ENCODE measurements around the gene VASP. TPM values are rescaled to one million over a fixed set of nuclear protein-coding genes. Genes with fewer than 3 reads are reported as not detected.

The VASP gene
- total and polyA plus RNA-seq, 11 donors = 31.2 to 106 (median 49.5) TPM

DNA sequence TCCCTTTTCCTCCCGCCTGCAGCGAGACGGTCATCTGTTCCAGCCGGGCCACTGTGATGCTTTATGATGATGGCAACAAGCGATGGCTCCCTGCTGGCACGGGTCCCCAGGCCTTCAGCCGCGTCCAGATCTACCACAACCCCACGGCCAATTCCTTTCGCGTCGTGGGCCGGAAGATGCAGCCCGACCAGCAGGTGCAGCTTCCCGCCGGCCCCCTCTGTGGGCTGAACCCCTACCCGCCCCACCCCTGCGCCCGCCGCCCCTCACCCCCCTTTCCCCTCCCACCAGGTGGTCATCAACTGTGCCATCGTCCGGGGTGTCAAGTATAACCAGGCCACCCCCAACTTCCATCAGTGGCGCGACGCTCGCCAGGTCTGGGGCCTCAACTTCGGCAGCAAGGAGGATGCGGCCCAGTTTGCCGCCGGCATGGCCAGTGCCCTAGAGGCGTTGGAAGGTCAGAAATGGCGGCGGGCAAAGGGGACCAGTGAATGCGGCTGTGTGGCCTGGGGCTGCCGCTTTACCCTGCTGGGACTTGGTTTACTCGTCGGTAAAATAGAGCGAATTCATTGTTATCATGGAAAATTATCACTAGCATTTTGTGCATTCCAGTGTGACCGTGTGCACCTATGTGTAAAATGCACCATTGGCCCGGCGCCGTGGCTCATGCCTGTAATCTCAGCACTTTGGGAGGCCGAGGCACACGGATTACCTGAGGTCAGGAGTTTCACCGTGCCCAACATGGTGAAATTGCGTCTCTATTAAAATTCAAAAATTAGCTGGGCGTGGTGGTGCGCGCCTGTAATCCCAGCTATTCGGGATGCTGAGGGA, 10.6 kb downstream of the VASP start:
- no peak overlapping the region for H3K27ac ChIP-seq
- WGBS, 4 donors = 83 to 87% (median 84%) methylated on average over 44 to 50 of the region's 50 CpGs
- no peak for ATAC-seq

DNA sequence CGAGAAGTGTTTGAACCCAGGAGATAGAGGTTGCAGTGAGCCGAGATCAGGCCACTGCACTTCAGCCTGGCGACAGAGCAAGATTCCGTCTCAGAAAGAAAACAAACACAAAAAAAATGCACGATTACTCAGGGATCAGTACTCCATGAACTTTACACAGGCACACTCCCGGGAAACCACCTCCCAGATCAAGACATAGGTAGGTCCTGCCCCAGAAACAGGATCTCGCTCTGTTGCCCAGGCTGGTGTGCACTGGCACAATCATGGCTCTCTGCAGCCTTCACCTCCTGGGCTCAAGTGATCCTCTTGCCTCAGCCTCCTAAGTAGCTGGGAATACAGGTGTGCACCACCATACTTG, 11.2 kb downstream of the VASP start:
- peaks cover 0 to 72% (median 53%) of the 10 kb centered on the region in 9 donors for H3K36me3 ChIP-seq

More for the DNA sequence above, 10.6 kb downstream of the VASP start:
- Histone ChIP-seq H3K9me3 (no peaks in the 10 kb centered on the region), H3K4me3 (no peak overlapping the region), H3K36me3 (peaks cover 0 to 66% (median 52%) of the 10 kb centered on the region in 9 donors), H3K27me3 (no peaks in the 10 kb centered on the region), H3K4me1 (peaks cover 9 to 59% (median 27%) of the 10 kb centered on the region in 12 donors)
- TF ChIP-seq POLR2A (IDR thresholded peaks at IDR 0.05) = no peak
- no peak for TF ChIP-seq CTCF (IDR thresholded peaks at IDR 0.05)
- peak in 2 of 5 donors; percentile 15 to 47 for DNase-seq
- intact Hi-C loops (cut with DNase I) = no loop called here

DNA sequence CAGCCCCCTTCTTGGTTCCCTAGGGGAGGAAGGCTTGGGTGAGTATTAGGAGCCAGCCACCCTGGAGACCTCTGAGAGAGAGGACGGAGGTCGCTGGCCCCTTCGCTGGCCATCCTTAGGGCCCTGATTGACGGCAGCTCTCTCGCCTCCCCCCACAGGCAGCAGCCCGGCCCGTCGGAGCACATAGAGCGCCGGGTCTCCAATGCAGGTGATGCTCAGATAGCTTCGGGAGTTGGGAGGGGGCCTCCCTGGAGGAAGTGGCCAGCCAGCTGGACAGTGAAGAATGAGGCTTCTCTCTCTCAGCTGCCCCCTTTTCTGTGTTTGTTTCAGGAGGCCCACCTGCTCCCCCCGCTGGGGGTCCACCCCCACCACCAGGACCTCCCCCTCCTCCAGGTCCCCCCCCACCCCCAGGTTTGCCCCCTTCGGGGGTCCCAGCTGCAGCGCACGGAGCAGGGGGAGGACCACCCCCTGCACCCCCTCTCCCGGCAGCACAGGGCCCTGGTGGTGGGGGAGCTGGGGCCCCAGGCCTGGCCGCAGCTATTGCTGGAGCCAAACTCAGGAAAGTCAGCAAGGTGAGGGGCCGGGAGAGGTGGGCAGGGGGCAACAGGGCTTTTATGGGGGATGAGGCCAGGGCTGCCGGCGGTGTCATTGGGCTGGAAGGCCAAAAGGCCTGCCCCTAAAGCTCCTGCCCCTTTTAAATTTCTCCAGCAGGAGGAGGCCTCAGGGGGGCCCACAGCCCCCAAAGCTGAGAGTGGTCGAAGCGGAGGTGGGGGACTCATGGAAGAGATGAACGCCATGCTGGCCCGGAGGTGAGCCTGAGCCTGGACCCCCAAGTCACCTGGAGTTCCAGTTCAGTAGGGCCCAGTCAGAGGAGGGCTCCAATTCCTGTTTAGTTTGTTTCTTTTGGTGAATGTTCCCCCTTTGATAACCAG, 15.0 kb downstream of the VASP start:
- no peak for TF ChIP-seq CTCF (IDR thresholded peaks at IDR 0.05)
- no peaks in the 10 kb centered on the region for H3K27me3 ChIP-seq
- 76 to 90% (median 86%) methylated on average over 22 to 24 of the region's 24 CpGs for WGBS, 4 donors
- peaks cover 0 to 46% (median 5%) of the 10 kb centered on the region in 12 donors for H3K4me1 ChIP-seq
- intact Hi-C loops (cut with DNase I) = loop anchor here in 8 of 10 donors (2.0 to 10.0 kb wide), 7 partner anchors 35 to 160 kb away; no protein-coding TSS in a partner anchor
- DNase-seq (peak in 1 of 5 donors; percentile 25), ATAC-seq (no peak)
- no peak overlapping the region for H3K27ac ChIP-seq
- no peaks in the 10 kb centered on the region for H3K9me3 ChIP-seq
- no peak overlapping the region for H3K4me3 ChIP-seq
- H3K36me3 ChIP-seq = peaks cover 0 to 99% (median 85%) of the 10 kb centered on the region in 9 donors

More for the DNA sequence above, 11.2 kb downstream of the VASP start:
- no peak overlapping the region for H3K4me3 ChIP-seq
- peak in 1 of 5 donors; percentile 7 for DNase-seq
- H3K9me3 ChIP-seq = no peaks in the 10 kb centered on the region
- ATAC-seq = no peak
- H3K27ac ChIP-seq = no peak overlapping the region
- 89 to 94% (median 93%) methylated on average over 7 of the region's 7 CpGs for WGBS, 4 donors
- H3K4me1 ChIP-seq = peaks cover 9 to 59% (median 27%) of the 10 kb centered on the region in 12 donors
- no peak for TF ChIP-seq POLR2A (IDR thresholded peaks at IDR 0.05)
- TF ChIP-seq CTCF (IDR thresholded peaks at IDR 0.05) = no peak
- intact Hi-C loops (cut with DNase I) = no loop called here
- H3K27me3 ChIP-seq = no peaks in the 10 kb centered on the region

All from heart left ventricle (tissue), 16 donors.